Heart left ventricle (tissue), 16 donors: ENCODE results near the gene MAGI2. TPM values are rescaled to one million over a fixed set of nuclear protein-coding genes. Genes with fewer than 3 reads are reported as not detected.

Experiments used
- ATAC-seq, 4 donors: fragments of 200-7000 bp; cut with Tn5 transposase; one replicate each; pipeline ENCODE4 v1.9.1; 2020 to 2022; ENCODE audit warnings: moderate library complexity in 4 of 4, mild to moderate bottlenecking in 3 of 4, moderate number of reproducible peaks in 1 of 4
- DNase-seq, 5 donors: peaks; one replicate each; pipeline ENCODE4 v3.0.0-alpha.2; 2020
- H3K27ac ChIP-seq, 12 donors: fragments of 200-600 bp; sonication (generic) in 4 of 12; one replicate each; pipeline versions ENCODE4 v1.5.0 to v1.8.0; 2016 to 2022; ENCODE audit warnings: mild to moderate bottlenecking in 2 of 12
- H3K27me3 ChIP-seq, 9 donors: fragments of 200-600 bp; sonication (generic) in 2 of 9; one replicate each; pipeline versions ENCODE4 v1.5.1 to v1.8.0; 2016 to 2022; ENCODE audit warnings: mild to moderate bottlenecking in 3 of 9
- H3K36me3 ChIP-seq, 9 donors: fragments of 200-600 bp; sonication (generic) in 2 of 9; one replicate each; pipeline versions ENCODE4 v1.5.0 to v1.8.0; 2018 to 2022; ENCODE audit warnings: mild to moderate bottlenecking in 2 of 9
- H3K4me1 ChIP-seq, 12 donors: fragments of 200-600 bp; sonication (generic) in 4 of 12; one replicate each; pipeline versions ENCODE4 v1.5.0 to v1.8.0; 2016 to 2022; ENCODE audit warnings: mild to moderate bottlenecking in 3 of 12
- H3K4me3 ChIP-seq, 12 donors: fragments of 200-600 bp; sonication (generic) in 4 of 12; one replicate each; pipeline versions ENCODE4 v1.5.0 to v1.8.0; 2017 to 2022; ENCODE audit warnings: mild to moderate bottlenecking in 9 of 12, moderate library complexity in 4 of 12
- H3K9me3 ChIP-seq, 12 donors: fragments of 200-600 bp; sonication (generic) in 4 of 12; one replicate each; pipeline versions ENCODE4 v1.5.0 to v1.8.0; 2016 to 2022; ENCODE audit warnings: mild to moderate bottlenecking in 1 of 12
- CTCF ChIP-seq, 12 donors: fragments of 200-600 bp; sonication (generic) in 4 of 12; IDR thresholded peaks; one replicate each; pipeline versions ENCODE4 v1.5.0 to v1.8.0; 2018 to 2022; ENCODE audit warnings: antibody characterized with exemption in 12 of 12, mild to moderate bottlenecking in 5 of 12
- POLR2A ChIP-seq, 2 donors: fragments of 450-650 bp; IDR thresholded peaks; one replicate each; pipeline ENCODE4 v1.6.1; 2017; ENCODE audit warnings: antibody characterized with exemption in 2 of 2, mild to moderate bottlenecking in 2 of 2, moderate library complexity in 2 of 2
- WGBS, 4 donors: extraction: QIAGEN DNeasy Blood & Tissue Kit in 2 of 4; methylation state at CpG; one replicate each; pipeline versions ENCODE4 v1.1.5 to v1.1.7; 2013 to 2018; 5-methylcytosine and 5-hydroxymethylcytosine counted together
- intact Hi-C, 10 donors: fragments of 100-400 bp; cut with DNase I; formaldehyde crosslinking; loops; one replicate each; pipeline versions ENCODE4 v1.11.1 to v1.14.2; 2022
- polyA plus RNA-seq, 2 donors: library from polyadenylated mRNA; stranded (reverse); fragments of 200-250 nt; gene quantifications; one replicate each; pipeline ENCODE4 v1.2.3, GENCODE V29; 2013
- total RNA-seq, 9 donors: library from RNA; depleted of rRNA in 2 of 9; stranded (reverse); fragments of >200 nt in 2 of 9; fragmentation: NEBNext Ultra II Directional in 3 of 9; extraction: Animal tissue kit (Norgen Biotek cat#: 25700) in 3 of 9; gene quantifications; one replicate each; pipeline versions ENCODE4 v1.1.0 to v1.2.4, GENCODE V29; 2016 to 2023
- donor health status: ischemic (EF 13 %, LVEDD 7.1; RV severe dilation, severe dysfunction).
- donor health status: healthy with polysubstance abuse.
- donor health status: DM: no; HTN: yes; CAD: no.
- donor health status: DM: no; HTN: no; CAD: no.
- donor health status: ischemic (EF 25% LVEDD 6.9; RV normal size, moderate dysfunction).
- donor health status: ischemic (EF 25% LVEDD 5.7; RV mildly dilated, moderate dysfunction).
- donor health status: healthy.
- donor health status: DM: yes; HTN: yes; CAD: no.
- donor health status: ischemic (EF 35%, LVEDD 5.7; RV mildly dilated, moderate dysfunction).
- donor health status: nonischemic (EF 11% LVEDD 7.7; RV severe dilation, severe dysfunction).
- donor health status: DM: yes; HTN: yes; CAD: no.
- donor health status: PGD.
- donor health status: ischemic (EF 29% LVEDD 5.4; RV normal size, mild dysfunction).
- donor health status: nonischemic (EF 23%, LVEDD 6.1; RV moderate dilation, normal function).

MAGI2 gene
- total and polyA plus RNA-seq, 11 donors = 1.1 to 6.8 (median 3.8) TPM

GRCh38 chr7:78691584-78691983 lies 761.9 kb downstream of the MAGI2 start:
- Histone ChIP-seq H3K4me1 (no peaks in the 10 kb centered on the region), H3K36me3 (no peaks in the 10 kb centered on the region), H3K4me3 (no peak overlapping the region), H3K27me3 (no peaks in the 10 kb centered on the region), H3K9me3 (no peaks in the 10 kb centered on the region), H3K27ac (no peak overlapping the region)
- no peak for DNase-seq
- intact Hi-C loops = no loop called here
- ATAC-seq = no peak
- 79 to 90% (median 88%) methylated on average over 3 of the region's 3 CpGs for WGBS, 4 donors
- no peak for TF ChIP-seq CTCF (IDR thresholded peaks at IDR 0.05)
- TF ChIP-seq POLR2A (IDR thresholded peaks at IDR 0.05) = no peak

- no peaks in the 10 kb centered on the region for H3K4me1 ChIP-seq
- H3K36me3 ChIP-seq = no peaks in the 10 kb centered on the region
- TF ChIP-seq POLR2A (IDR thresholded peaks at IDR 0.05) (no peak), CTCF (IDR thresholded peaks at IDR 0.05) (no peak)
- no peak for ATAC-seq
- no peak overlapping the region for H3K4me3 ChIP-seq
- no peaks in the 10 kb centered on the region for H3K9me3 ChIP-seq
- H3K27ac ChIP-seq = no peak overlapping the region
- WGBS, 4 donors = 79 to 92% (median 90%) methylated on average over 4 of the region's 4 CpGs
- H3K27me3 ChIP-seq = no peaks in the 10 kb centered on the region
- intact Hi-C loops = no loop called here
- DNase-seq = no peak
Observed at GRCh38 chr7:78690174-78690573, 763.3 kb downstream of the MAGI2 start.

GRCh38 chr7:78688376-78688775 lies 765.1 kb downstream of the MAGI2 start:
- H3K4me3 ChIP-seq = no peak overlapping the region
- DNase-seq = no peak
- H3K27me3 ChIP-seq = no peaks in the 10 kb centered on the region
- TF ChIP-seq CTCF (IDR thresholded peaks at IDR 0.05) (no peak), POLR2A (IDR thresholded peaks at IDR 0.05) (no peak)
- H3K4me1 ChIP-seq = no peaks in the 10 kb centered on the region
- H3K9me3 ChIP-seq = no peaks in the 10 kb centered on the region
- ATAC-seq = no peak
- 61 to 71% (median 66%) methylated on average over 2 of the region's 2 CpGs for WGBS, 4 donors
- H3K36me3 ChIP-seq = no peaks in the 10 kb centered on the region
- no peak overlapping the region for H3K27ac ChIP-seq
- intact Hi-C loops = loop anchor here in 1 of 10 donors (10.0 kb wide), 1 partner anchor 314 kb away; no protein-coding TSS in a partner anchor

GRCh38 chr7:78686189-78686588 lies 767.3 kb downstream of the MAGI2 start:
- WGBS, 4 donors = 69 to 82% (median 75%) methylated on average over 6 of the region's 6 CpGs
- TF ChIP-seq POLR2A (IDR thresholded peaks at IDR 0.05) = no peak
- TF ChIP-seq CTCF (IDR thresholded peaks at IDR 0.05) = no peak
- H3K4me3 ChIP-seq = no peak overlapping the region
- no peaks in the 10 kb centered on the region for H3K27me3 ChIP-seq
- intact Hi-C loops = loop anchor here in 1 of 10 donors (10.0 kb wide), 1 partner anchor 311 kb away; no protein-coding TSS in a partner anchor
- DNase-seq = no peak
- no peaks in the 10 kb centered on the region for H3K9me3 ChIP-seq
- H3K27ac ChIP-seq = no peak overlapping the region
- no peaks in the 10 kb centered on the region for H3K36me3 ChIP-seq
- H3K4me1 ChIP-seq = no peaks in the 10 kb centered on the region
- no peak for ATAC-seq
